ENCODE measurements around the gene GNB1. TPM values are rescaled to one million over a fixed set of nuclear protein-coding genes. Genes with fewer than 3 reads are reported as not detected.

Gene GNB1
- total and polyA plus RNA-seq, 9 of the 15 experiments (the other 6 are each of a cell fraction or from before 2014, with no cell fraction given), result 34.3 to 388 (median 114) TPM

GRCh38 chr1:1858382-1859086, 32.4 kb downstream of the GNB1 start (continued):
- TF ChIP-seq CEBPG (CRISPR knock-in tag; IDR thresholded peaks at IDR 0.05) (peak; percentile 24; the same call in 1 of the 2 replicates), CEBPG (tag; conservative IDR thresholded peaks at IDR 0.05 in 1 of 2, IDR thresholded peaks at IDR 0.05 in 1 of 2) (peak in 1 of 2 experiments; percentile 10; a peak in 1 of 4 replicates), CBFA2T3 (IDR thresholded peaks at IDR 0.05) (peak; percentile 78), ATF7 (IDR thresholded peaks at IDR 0.05) (peak; percentile 99), MCM2 (IDR thresholded peaks at IDR 0.05; ENCODE audit: low read depth) (no peak), LEF1 (IDR thresholded peaks at IDR 0.05) (no peak), SOX6 (IDR thresholded peaks at IDR 0.05) (peak; percentile 18; the same call in 1 of the 2 replicates), ZKSCAN8 (CRISPR knock-in tag; IDR thresholded peaks at IDR 0.05) (no peak), FOXM1 (IDR thresholded peaks at IDR 0.05; ENCODE audit: low read depth) (no peak), FOXM1 (CRISPR knock-in tag; IDR thresholded peaks at IDR 0.05; ENCODE audit: low read depth) (no peak), ZNF224 (CRISPR knock-in tag; IDR thresholded peaks at IDR 0.05) (no peak), KDM1A (IDR thresholded peaks at IDR 0.05) (peak; percentile 88 to 89), RREB1 (CRISPR knock-in tag; IDR thresholded peaks at IDR 0.05) (no peak)
- TF ChIP-seq, protein P1, sequence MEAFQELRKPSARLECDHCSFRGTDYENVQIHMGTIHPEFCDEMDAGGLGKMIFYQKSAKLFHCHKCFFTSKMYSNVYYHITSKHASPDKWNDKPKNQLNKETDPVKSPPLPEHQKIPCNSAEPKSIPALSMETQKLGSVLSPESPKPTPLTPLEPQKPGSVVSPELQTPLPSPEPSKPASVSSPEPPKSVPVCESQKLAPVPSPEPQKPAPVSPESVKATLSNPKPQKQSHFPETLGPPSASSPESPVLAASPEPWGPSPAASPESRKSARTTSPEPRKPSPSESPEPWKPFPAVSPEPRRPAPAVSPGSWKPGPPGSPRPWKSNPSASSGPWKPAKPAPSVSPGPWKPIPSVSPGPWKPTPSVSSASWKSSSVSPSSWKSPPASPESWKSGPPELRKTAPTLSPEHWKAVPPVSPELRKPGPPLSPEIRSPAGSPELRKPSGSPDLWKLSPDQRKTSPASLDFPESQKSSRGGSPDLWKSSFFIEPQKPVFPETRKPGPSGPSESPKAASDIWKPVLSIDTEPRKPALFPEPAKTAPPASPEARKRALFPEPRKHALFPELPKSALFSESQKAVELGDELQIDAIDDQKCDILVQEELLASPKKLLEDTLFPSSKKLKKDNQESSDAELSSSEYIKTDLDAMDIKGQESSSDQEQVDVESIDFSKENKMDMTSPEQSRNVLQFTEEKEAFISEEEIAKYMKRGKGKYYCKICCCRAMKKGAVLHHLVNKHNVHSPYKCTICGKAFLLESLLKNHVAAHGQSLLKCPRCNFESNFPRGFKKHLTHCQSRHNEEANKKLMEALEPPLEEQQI (IDR thresholded peaks at IDR 0.05), result no peak
- TF ChIP-seq, protein P2, sequence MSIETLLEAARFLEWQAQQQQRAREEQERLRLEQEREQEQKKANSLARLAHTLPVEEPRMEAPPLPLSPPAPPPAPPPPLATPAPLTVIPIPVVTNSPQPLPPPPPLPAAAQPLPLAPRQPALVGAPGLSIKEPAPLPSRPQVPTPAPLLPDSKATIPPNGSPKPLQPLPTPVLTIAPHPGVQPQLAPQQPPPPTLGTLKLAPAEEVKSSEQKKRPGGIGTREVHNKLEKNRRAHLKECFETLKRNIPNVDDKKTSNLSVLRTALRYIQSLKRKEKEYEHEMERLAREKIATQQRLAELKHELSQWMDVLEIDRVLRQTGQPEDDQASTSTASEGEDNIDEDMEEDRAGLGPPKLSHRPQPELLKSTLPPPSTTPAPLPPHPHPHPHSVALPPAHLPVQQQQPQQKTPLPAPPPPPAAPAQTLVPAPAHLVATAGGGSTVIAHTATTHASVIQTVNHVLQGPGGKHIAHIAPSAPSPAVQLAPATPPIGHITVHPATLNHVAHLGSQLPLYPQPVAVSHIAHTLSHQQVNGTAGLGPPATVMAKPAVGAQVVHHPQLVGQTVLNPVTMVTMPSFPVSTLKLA (conservative IDR thresholded peaks at IDR 0.05), result peak in 1 of 2 experiments; percentile 48; a peak in 1 of 4 replicates
- TF ChIP-seq, protein P3, sequence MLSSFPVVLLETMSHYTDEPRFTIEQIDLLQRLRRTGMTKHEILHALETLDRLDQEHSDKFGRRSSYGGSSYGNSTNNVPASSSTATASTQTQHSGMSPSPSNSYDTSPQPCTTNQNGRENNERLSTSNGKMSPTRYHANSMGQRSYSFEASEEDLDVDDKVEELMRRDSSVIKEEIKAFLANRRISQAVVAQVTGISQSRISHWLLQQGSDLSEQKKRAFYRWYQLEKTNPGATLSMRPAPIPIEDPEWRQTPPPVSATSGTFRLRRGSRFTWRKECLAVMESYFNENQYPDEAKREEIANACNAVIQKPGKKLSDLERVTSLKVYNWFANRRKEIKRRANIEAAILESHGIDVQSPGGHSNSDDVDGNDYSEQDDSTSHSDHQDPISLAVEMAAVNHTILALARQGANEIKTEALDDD (IDR thresholded peaks at IDR 0.05), result no peak
- TF ChIP-seq, protein P4, sequence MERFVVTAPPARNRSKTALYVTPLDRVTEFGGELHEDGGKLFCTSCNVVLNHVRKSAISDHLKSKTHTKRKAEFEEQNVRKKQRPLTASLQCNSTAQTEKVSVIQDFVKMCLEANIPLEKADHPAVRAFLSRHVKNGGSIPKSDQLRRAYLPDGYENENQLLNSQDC (CRISPR knock-in tag; IDR thresholded peaks at IDR 0.05), result no peak
